Measurements from ENCODE around the gene DIPK1A. TPM values are rescaled to one million over a fixed set of nuclear protein-coding genes. Genes with fewer than 3 reads are reported as not detected.

DIPK1A gene
- total RNA-seq, 1 donor from 2014 or later = 23.0 TPM

- Mint-ChIP-seq H3K9me3 (no peaks in the 10 kb centered on the region), H3K36me3 (ENCODE audit: low read depth) (peaks cover 6% of the 10 kb centered on the region), H3K27ac (no peak overlapping the region), H3K4me3 (ENCODE audit: low read depth) (no peak overlapping the region), H3K4me1 (ENCODE audit: low read depth) (peaks cover 7% of the 10 kb centered on the region), H3K27me3 (ENCODE audit: low read depth) (no peaks in the 10 kb centered on the region)
- no peak for DNase-seq (ENCODE audit: low spot score)
- intact Hi-C loops (cut with micrococcal nuclease) = no loop called here
Measured at GRCh38 chr1:92864131-92864530, 97.1 kb downstream of the DIPK1A start.

GRCh38 chr1:92862605-92863004, 98.7 kb downstream of the DIPK1A start:
- Mint-ChIP-seq H3K36me3 (ENCODE audit: low read depth) (peaks cover 6% of the 10 kb centered on the region), H3K27ac (no peak overlapping the region), H3K4me1 (ENCODE audit: low read depth) (peaks cover 18% of the 10 kb centered on the region), H3K27me3 (ENCODE audit: low read depth) (no peaks in the 10 kb centered on the region), H3K9me3 (no peaks in the 10 kb centered on the region), H3K4me3 (ENCODE audit: low read depth) (no peak overlapping the region)
- no peak for DNase-seq (ENCODE audit: low spot score)
- intact Hi-C loops (cut with micrococcal nuclease) = no loop called here

DNA sequence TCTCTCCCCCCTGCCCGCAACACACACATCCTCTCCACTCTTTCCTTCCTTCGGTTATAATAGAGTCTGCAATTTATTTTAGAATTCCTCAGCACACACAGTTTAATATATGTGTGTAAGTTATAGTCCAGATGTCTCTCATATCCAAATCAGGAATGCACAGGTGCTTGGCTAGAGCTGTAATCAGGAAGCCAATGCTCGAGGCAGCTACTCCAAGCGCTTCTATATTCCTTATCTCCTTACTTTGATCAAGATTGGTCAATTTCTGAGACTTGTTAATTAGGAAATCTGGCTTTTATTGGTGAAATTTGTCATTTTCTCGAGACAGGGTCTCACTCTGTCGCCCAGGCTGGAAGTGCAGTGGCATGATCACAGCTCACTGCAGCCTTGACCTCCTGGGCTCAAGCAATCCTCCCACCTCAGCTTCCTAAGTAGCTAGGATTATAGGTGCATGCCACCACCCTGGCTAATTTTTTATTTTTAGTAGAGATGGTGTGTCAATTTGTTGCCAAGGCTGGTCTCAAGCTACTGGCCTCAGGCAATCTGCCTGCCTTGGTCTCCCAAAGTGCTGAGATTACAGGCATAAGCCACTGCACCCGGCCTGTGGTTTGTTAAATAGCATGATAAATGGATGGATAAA, 101.7 kb downstream of the DIPK1A start:
- no peak for DNase-seq (ENCODE audit: low spot score)
- H3K9me3 Mint-ChIP-seq = peaks cover 11% of the 10 kb centered on the region

DNA sequence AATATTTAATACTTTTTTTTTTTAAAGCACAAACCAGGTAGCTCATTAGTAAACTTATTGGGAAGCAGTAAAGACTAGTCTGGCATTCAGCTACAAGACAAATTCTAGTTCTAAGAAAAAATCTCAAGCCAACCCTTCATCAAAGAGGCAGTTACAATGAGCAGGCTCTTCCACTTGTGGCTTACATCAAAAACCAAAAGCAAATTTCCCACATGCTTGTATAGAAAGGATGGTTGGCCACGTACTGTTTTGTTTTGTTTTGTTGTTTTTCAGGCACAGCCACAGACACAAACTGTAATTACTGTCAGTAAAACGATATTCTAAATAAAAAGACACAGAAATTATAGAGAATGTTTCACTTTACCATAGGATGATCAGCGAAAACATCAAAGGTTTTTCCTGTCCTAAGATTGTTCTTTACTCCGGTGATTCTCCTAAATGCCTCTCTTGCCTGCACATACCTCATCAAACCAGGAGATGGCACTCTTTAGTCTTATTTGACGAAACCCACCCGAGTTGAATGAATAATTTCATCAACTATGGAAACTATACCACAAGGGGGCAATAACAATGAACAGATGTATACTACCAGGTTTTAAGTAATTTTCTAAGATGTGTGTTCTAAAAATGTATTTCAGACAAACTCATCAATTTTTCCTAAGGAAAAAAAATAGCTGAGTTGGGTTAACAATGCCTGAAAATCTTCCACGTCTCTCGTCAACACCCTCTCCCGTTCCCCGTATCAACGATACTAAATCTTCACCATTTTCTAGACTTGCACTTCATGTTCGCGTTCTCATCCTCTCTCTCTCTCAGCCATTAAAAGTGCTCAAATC, 102.5 kb downstream of the DIPK1A start:
- peaks cover 28% of the 10 kb centered on the region for H3K4me1 Mint-ChIP-seq (ENCODE audit: low read depth)
- no peaks in the 10 kb centered on the region for H3K27me3 Mint-ChIP-seq (ENCODE audit: low read depth)
- peak overlapping the region; percentile 61 for H3K27ac Mint-ChIP-seq
- peaks cover 14% of the 10 kb centered on the region for H3K9me3 Mint-ChIP-seq
- intact Hi-C loops (cut with micrococcal nuclease) = loop anchor here (1.0 to 2.0 kb wide), 4 partner anchors 26 to 221 kb away; partner anchors contain the start of genes MTF2 and RPL5
- peak overlapping the region; percentile 52 for H3K4me3 Mint-ChIP-seq (ENCODE audit: low read depth)
- peaks cover 21% of the 10 kb centered on the region for H3K36me3 Mint-ChIP-seq (ENCODE audit: low read depth)
- peak; percentile 45 for DNase-seq (ENCODE audit: low spot score)

More for the DNA sequence above, 101.7 kb downstream of the DIPK1A start:
- Mint-ChIP-seq H3K27me3 (ENCODE audit: low read depth) (no peaks in the 10 kb centered on the region), H3K36me3 (ENCODE audit: low read depth) (peaks cover 16% of the 10 kb centered on the region), H3K4me3 (ENCODE audit: low read depth) (peak overlapping the region; percentile 52), H3K27ac (peak overlapping the region; percentile 61), H3K4me1 (ENCODE audit: low read depth) (peaks cover 25% of the 10 kb centered on the region)
- intact Hi-C loops (cut with micrococcal nuclease) = loop anchor here (1.0 to 2.0 kb wide), 3 partner anchors 27 to 135 kb away; partner anchors contain the start of gene RPL5

- intact Hi-C loops (cut with micrococcal nuclease) = loop anchor here (1.0 to 2.0 kb wide), 2 partner anchors 25 to 221 kb away; partner anchors contain the start of genes MTF2 and RPL5
- Mint-ChIP-seq H3K27ac (no peak overlapping the region), H3K9me3 (peaks cover 14% of the 10 kb centered on the region), H3K36me3 (ENCODE audit: low read depth) (peaks cover 21% of the 10 kb centered on the region), H3K27me3 (ENCODE audit: low read depth) (no peaks in the 10 kb centered on the region), H3K4me3 (ENCODE audit: low read depth) (no peak overlapping the region), H3K4me1 (ENCODE audit: low read depth) (peaks cover 28% of the 10 kb centered on the region)
- DNase-seq (ENCODE audit: low spot score) = no peak
Measured at GRCh38 chr1:92857817-92858216, 103.4 kb downstream of the DIPK1A start.

GRCh38 chr1:92855236-92855635, 106.0 kb downstream of the DIPK1A start:
- peaks cover 14% of the 10 kb centered on the region for H3K9me3 Mint-ChIP-seq
- intact Hi-C loops (cut with micrococcal nuclease) = no loop called here
- H3K36me3 Mint-ChIP-seq (ENCODE audit: low read depth) = peaks cover 22% of the 10 kb centered on the region
- H3K4me1 Mint-ChIP-seq (ENCODE audit: low read depth) = peaks cover 32% of the 10 kb centered on the region
- H3K27ac Mint-ChIP-seq = no peak overlapping the region
- no peak overlapping the region for H3K4me3 Mint-ChIP-seq (ENCODE audit: low read depth)
- no peaks in the 10 kb centered on the region for H3K27me3 Mint-ChIP-seq (ENCODE audit: low read depth)
- no peak for DNase-seq (ENCODE audit: low spot score)

- H3K4me3 Mint-ChIP-seq (ENCODE audit: low read depth) = no peak overlapping the region
- H3K27me3 Mint-ChIP-seq (ENCODE audit: low read depth) = no peaks in the 10 kb centered on the region
- H3K4me1 Mint-ChIP-seq (ENCODE audit: low read depth) = peaks cover 26% of the 10 kb centered on the region
- H3K36me3 Mint-ChIP-seq (ENCODE audit: low read depth) = peaks cover 26% of the 10 kb centered on the region
- DNase-seq (ENCODE audit: low spot score) = no peak
- peaks cover 14% of the 10 kb centered on the region for H3K9me3 Mint-ChIP-seq
- no peak overlapping the region for H3K27ac Mint-ChIP-seq
- intact Hi-C loops (cut with micrococcal nuclease) = no loop called here
Measured at GRCh38 chr1:92854101-92854785, 107.0 kb downstream of the DIPK1A start.

DNA sequence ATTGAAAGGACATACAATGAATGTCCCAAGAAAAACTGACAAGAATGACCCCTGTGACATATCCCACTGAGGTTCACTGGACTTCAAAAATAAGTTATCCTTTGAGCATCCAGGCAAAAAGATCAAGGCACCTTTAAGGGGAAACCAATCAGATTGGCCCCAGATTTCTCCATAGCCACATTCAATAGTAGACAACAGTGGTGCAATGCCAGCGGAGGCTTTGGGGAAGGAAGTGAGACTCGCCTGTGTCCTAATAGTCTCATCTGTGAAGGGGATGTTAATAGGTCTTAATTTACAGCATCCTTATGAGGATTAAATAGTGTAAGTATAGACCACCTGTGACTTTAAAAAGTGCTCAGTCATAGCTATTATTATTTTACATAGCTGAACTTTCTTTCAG, 108.0 kb downstream of the DIPK1A start:
- intact Hi-C loops (cut with micrococcal nuclease) = no loop called here
- H3K4me3 Mint-ChIP-seq (ENCODE audit: low read depth) = no peak overlapping the region

GRCh38 chr1:92851729-92852128, 109.5 kb downstream of the DIPK1A start:
- Mint-ChIP-seq H3K36me3 (ENCODE audit: low read depth) (peaks cover 27% of the 10 kb centered on the region), H3K27ac (no peak overlapping the region), H3K9me3 (peaks cover 14% of the 10 kb centered on the region), H3K27me3 (ENCODE audit: low read depth) (no peaks in the 10 kb centered on the region), H3K4me3 (ENCODE audit: low read depth) (no peak overlapping the region), H3K4me1 (ENCODE audit: low read depth) (peaks cover 10% of the 10 kb centered on the region)
- DNase-seq (ENCODE audit: low spot score) = no peak
- intact Hi-C loops (cut with micrococcal nuclease) = no loop called here

More for the DNA sequence above, 108.0 kb downstream of the DIPK1A start:
- Mint-ChIP-seq H3K27me3 (ENCODE audit: low read depth) (no peaks in the 10 kb centered on the region), H3K9me3 (peaks cover 14% of the 10 kb centered on the region), H3K27ac (no peak overlapping the region), H3K4me1 (ENCODE audit: low read depth) (peaks cover 17% of the 10 kb centered on the region), H3K36me3 (ENCODE audit: low read depth) (peaks cover 30% of the 10 kb centered on the region)
- no peak for DNase-seq (ENCODE audit: low spot score)

GRCh38 chr1:92850019-92850418, 111.2 kb downstream of the DIPK1A start:
- no peak overlapping the region for H3K27ac Mint-ChIP-seq
- H3K4me1 Mint-ChIP-seq (ENCODE audit: low read depth) = peaks cover 10% of the 10 kb centered on the region
- H3K9me3 Mint-ChIP-seq = peaks cover 8% of the 10 kb centered on the region
- no peak overlapping the region for H3K4me3 Mint-ChIP-seq (ENCODE audit: low read depth)
- peaks cover 31% of the 10 kb centered on the region for H3K36me3 Mint-ChIP-seq (ENCODE audit: low read depth)
- intact Hi-C loops (cut with micrococcal nuclease) = no loop called here
- DNase-seq (ENCODE audit: low spot score) = no peak
- H3K27me3 Mint-ChIP-seq (ENCODE audit: low read depth) = no peaks in the 10 kb centered on the region

DNA sequence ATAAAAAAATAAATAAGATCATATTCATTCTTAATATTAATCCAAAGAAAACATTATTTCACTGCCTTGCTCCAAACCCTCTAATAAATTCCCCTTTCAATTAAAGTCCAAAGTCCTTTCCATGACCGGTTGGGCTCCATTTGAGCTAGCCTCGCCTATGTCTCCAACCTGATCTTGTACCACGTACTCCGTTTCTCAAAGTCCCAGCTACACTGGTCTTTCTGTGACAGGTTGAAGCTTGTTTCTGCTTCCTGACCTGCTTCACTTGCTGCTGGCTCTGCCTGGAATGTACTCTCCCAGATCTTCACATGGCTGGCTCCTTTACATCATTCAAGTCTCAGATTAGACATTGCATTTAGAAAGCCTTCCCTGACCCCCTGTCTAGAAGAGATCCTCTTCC, 113.1 kb downstream of the DIPK1A start:
- H3K36me3 Mint-ChIP-seq (ENCODE audit: low read depth) = peaks cover 34% of the 10 kb centered on the region
- no peak for DNase-seq (ENCODE audit: low spot score)
- intact Hi-C loops (cut with micrococcal nuclease) = no loop called here
- no peak overlapping the region for H3K27ac Mint-ChIP-seq
- no peaks in the 10 kb centered on the region for H3K27me3 Mint-ChIP-seq (ENCODE audit: low read depth)
- H3K9me3 Mint-ChIP-seq = no peaks in the 10 kb centered on the region
- H3K4me3 Mint-ChIP-seq (ENCODE audit: low read depth) = no peak overlapping the region
- H3K4me1 Mint-ChIP-seq (ENCODE audit: low read depth) = peaks cover 4% of the 10 kb centered on the region

- H3K36me3 Mint-ChIP-seq (ENCODE audit: low read depth) = peaks cover 52% of the 10 kb centered on the region
Measured at GRCh38 chr1:92845908-92846307, 115.4 kb downstream of the DIPK1A start.

More at GRCh38 chr1:92845908-92846307, 115.4 kb downstream of the DIPK1A start:
- H3K27ac Mint-ChIP-seq = no peak overlapping the region
- peaks cover 3% of the 10 kb centered on the region for H3K4me1 Mint-ChIP-seq (ENCODE audit: low read depth)
- no peaks in the 10 kb centered on the region for H3K27me3 Mint-ChIP-seq (ENCODE audit: low read depth)
- no peak for DNase-seq (ENCODE audit: low spot score)
- no peaks in the 10 kb centered on the region for H3K9me3 Mint-ChIP-seq
- intact Hi-C loops (cut with micrococcal nuclease) = no loop called here
- H3K4me3 Mint-ChIP-seq (ENCODE audit: low read depth) = no peak overlapping the region
